IMR-90 (cell line): ENCODE measurements around the gene LEMD3. TPM values are rescaled to one million over a fixed set of nuclear protein-coding genes. Genes with fewer than 3 reads are reported as not detected.

Experiments used
- ATAC-seq: fragments of 200-7000 bp; cut with Tn5 transposase; 2 replicates; pipeline ENCODE4 v1.9.1; 2020; ENCODE audit warnings: low read depth, mild to moderate bottlenecking, moderate library complexity
- BruUV-seq: library from RNA; stranded (reverse); fragments of 400-500 nt; replicated peaks from 2 replicates; lab custom pipeline; 2021; lab: Mats Ljungman, UMichigan
- CTCF ChIA-PET: fragments of 300-600 bp; formaldehyde crosslinking; extraction: SDS; loops from one replicate; lab custom pipeline; 2021; ENCODE audit warnings: antibody characterized with exemption; lab: Yijun Ruan, JAX
- POLR2A ChIA-PET: fragments of 300-600 bp; sonication (Branson Sonifier 250); formaldehyde crosslinking; loops from one replicate; lab custom pipeline; 2022; ENCODE audit warnings: antibody characterized with exemption; ENCODE audit not compliant: unreplicated experiment; lab: Charles Lee
- DNase-seq: peaks from one replicate; pipeline ENCODE4 v3.0.0; 2013
- H2AFZ ChIP-seq: replicated peaks from 2 replicates; pipeline ENCODE3; 2013; ENCODE audit warnings: low read length, mild to moderate bottlenecking; ENCODE audit not compliant: poor library complexity
- H2AK5ac ChIP-seq: 2 replicates; pipeline ENCODE4 v1.6.1; 2013; ENCODE audit warnings: low read depth, low read length, inconsistent platforms
- H2AK9ac ChIP-seq: replicated peaks from 2 replicates; pipeline ENCODE3; 2013; ENCODE audit warnings: mild to moderate bottlenecking, low read depth, low read length, moderate library complexity; ENCODE audit not compliant: poor library complexity
- H2BK120ac ChIP-seq: 2 replicates; pipeline ENCODE4 v1.6.1; 2013; ENCODE audit warnings: low read depth, low read length, inconsistent platforms
- H2BK15ac ChIP-seq: 3 replicates; pipeline ENCODE4 v1.6.1; 2013; ENCODE audit warnings: low read depth, low read length, inconsistent platforms
- H2BK20ac ChIP-seq: 2 replicates; pipeline ENCODE4 v1.6.1; 2013; ENCODE audit warnings: low read depth, mild to moderate bottlenecking, inconsistent platforms, low read length, moderate library complexity
- H2BK5ac ChIP-seq: 2 replicates; pipeline ENCODE4 v1.6.1; 2013; ENCODE audit warnings: mild to moderate bottlenecking, low read depth, low read length, inconsistent platforms; ENCODE audit not compliant: poor library complexity, severe bottlenecking
- H3K14ac ChIP-seq: replicated peaks from 2 replicates; pipeline ENCODE4 v1.6.1; 2013; ENCODE audit warnings: low read depth, low read length, inconsistent platforms
- H3K18ac ChIP-seq: 2 replicates; pipeline ENCODE4 v1.6.1; 2013; ENCODE audit warnings: low read depth, low read length, control low read depth
- H3K23ac ChIP-seq: 2 replicates; pipeline ENCODE4 v1.6.1; 2013; ENCODE audit warnings: low read depth, low read length, inconsistent platforms
- H3K27ac ChIP-seq: 2 replicates; pipeline ENCODE4 v1.5.1; 2013; ENCODE audit warnings: mild to moderate bottlenecking, control low read depth, low read length; ENCODE audit not compliant: insufficient read depth
- H3K27me3 ChIP-seq: 2 replicates; pipeline ENCODE4 v1.6.1; 2013; ENCODE audit warnings: low read length; ENCODE audit not compliant: control insufficient read depth, insufficient read depth
- H3K36me3 ChIP-seq: 2 replicates; pipeline ENCODE4 v1.6.1; 2013; ENCODE audit warnings: low read length, mixed read lengths; ENCODE audit not compliant: control insufficient read depth, insufficient read depth
- H3K4ac ChIP-seq: 2 replicates; pipeline ENCODE4 v1.6.1; 2013; ENCODE audit warnings: low read depth, low read length, inconsistent platforms
- H3K4me1 ChIP-seq: 2 replicates; pipeline ENCODE4 v1.6.1; 2013; ENCODE audit warnings: low read length, mixed read lengths; ENCODE audit not compliant: control insufficient read depth, insufficient read depth
- H3K4me2 ChIP-seq: 2 replicates; pipeline ENCODE4 v1.6.1; 2013; ENCODE audit warnings: low read depth, mild to moderate bottlenecking, control low read depth, low read length, moderate library complexity
- H3K4me3 ChIP-seq: 2 replicates; pipeline ENCODE4 v1.5.1; 2013; ENCODE audit warnings: low read depth, mild to moderate bottlenecking, control low read depth, low read length, moderate library complexity; ENCODE audit not compliant: insufficient read depth
- H3K56ac ChIP-seq: 2 replicates; pipeline ENCODE4 v1.6.1; 2013; ENCODE audit warnings: low read length, inconsistent platforms; ENCODE audit not compliant: insufficient read depth; ENCODE audit errors: extremely low read depth
- H3K79me1 ChIP-seq, 2 experiments: 2 replicates each; pipeline ENCODE4 v1.6.1; 2013; ENCODE audit warnings: low read length in 2 of 2, inconsistent platforms in 1 of 2, low read depth in 1 of 2
- H3K9ac ChIP-seq: 2 replicates; pipeline ENCODE4 v1.6.1; 2013; ENCODE audit warnings: low read depth, low read length, control low read depth
- H3K9me1 ChIP-seq: 2 replicates; pipeline ENCODE4 v1.6.1; 2013; ENCODE audit warnings: low read length, inconsistent platforms; ENCODE audit not compliant: insufficient read depth
- H3K9me3 ChIP-seq: 2 replicates; pipeline ENCODE4 v1.6.1; 2013; ENCODE audit warnings: low read length; ENCODE audit not compliant: control insufficient read depth, insufficient read depth
- H4K20me1 ChIP-seq: 2 replicates; pipeline ENCODE4 v1.6.1; 2013; ENCODE audit warnings: low read length, inconsistent platforms; ENCODE audit not compliant: insufficient read depth
- H4K5ac ChIP-seq: 2 replicates; pipeline ENCODE4 v1.6.1; 2013; ENCODE audit warnings: mild to moderate bottlenecking, low read depth, low read length, control low read depth
- H4K8ac ChIP-seq, 2 experiments: 2 replicates each; pipeline ENCODE4 v1.6.1; 2013; ENCODE audit warnings: low read depth in 2 of 2, low read length in 2 of 2, control low read depth in 1 of 2, inconsistent platforms in 1 of 2
- H4K91ac ChIP-seq: 2 replicates; pipeline ENCODE4 v1.6.1; 2013; ENCODE audit warnings: low read depth, low read length, inconsistent platforms; ENCODE audit not compliant: insufficient read depth
- BHLHE40 ChIP-seq: fragments of 150-350 bp; IDR thresholded peaks from 2 replicates; pipeline ENCODE4 v1.6.1; 2016; ENCODE audit warnings: mild to moderate bottlenecking, low read depth, low read length
- CEBPB ChIP-seq: IDR thresholded peaks from 2 replicates; pipeline ENCODE4 v1.6.1; 2012; ENCODE audit warnings: low read depth, low read length, improper control_type of control experiment
- CHD1 ChIP-seq: IDR thresholded peaks from 2 replicates; pipeline ENCODE4 v1.6.1; 2012; ENCODE audit warnings: low read depth, low read length, improper control_type of control experiment
- FOS ChIP-seq: fragments of 150-350 bp; IDR thresholded peaks from 2 replicates; pipeline ENCODE4 v1.6.1; 2016; ENCODE audit warnings: low read depth, low read length
- MAFK ChIP-seq: IDR thresholded peaks from 2 replicates; pipeline ENCODE4 v1.6.1; 2012; ENCODE audit warnings: low read depth, low read length, improper control_type of control experiment
- MAZ ChIP-seq: IDR thresholded peaks from 2 replicates; pipeline ENCODE4 v1.6.1; 2012; ENCODE audit warnings: low read depth, mild to moderate bottlenecking, low read length, improper control_type of control experiment, moderate library complexity, borderline replicate concordance
- MXI1 ChIP-seq: IDR thresholded peaks from 2 replicates; pipeline ENCODE4 v1.6.1; 2012; ENCODE audit warnings: low read depth, mild to moderate bottlenecking, low read length, moderate library complexity, borderline replicate concordance
- NFE2L2 ChIP-seq: fragments of 150-350 bp; IDR thresholded peaks from 2 replicates; pipeline ENCODE4 v1.6.1; 2016; ENCODE audit warnings: low read depth, mild to moderate bottlenecking, low read length
- POLR2A ChIP-seq: IDR thresholded peaks from 2 replicates; pipeline ENCODE4 v1.6.1; 2012; ENCODE audit warnings: mild to moderate bottlenecking, low read depth, low read length
- RAD21 ChIP-seq: IDR thresholded peaks from 2 replicates; pipeline ENCODE4 v1.6.1; 2012; ENCODE audit warnings: low read length, improper control_type of control experiment
- RCOR1 ChIP-seq: IDR thresholded peaks from 2 replicates; pipeline ENCODE4 v1.6.1; 2012; ENCODE audit warnings: mild to moderate bottlenecking, low read length, improper control_type of control experiment; ENCODE audit not compliant: insufficient replicate concordance
- RFX5 ChIP-seq: IDR thresholded peaks from 2 replicates; pipeline ENCODE4 v1.8.0; 2012; ENCODE audit warnings: low read depth, mild to moderate bottlenecking, low read length, moderate library complexity
- SMC3 ChIP-seq: fragments of 150-350 bp; IDR thresholded peaks from 2 replicates; pipeline ENCODE4 v1.6.1; 2016; ENCODE audit warnings: low read depth, mild to moderate bottlenecking, antibody characterized with exemption, low read length, moderate library complexity
- dilution Hi-C: fragments of 300-500 bp; cut with HindIII; formaldehyde crosslinking; loops from one replicate; pipeline ENCODE4 v1.14.3; 2018; ENCODE audit warnings: low sequenced_read_pairs; ENCODE audit not compliant: unreplicated experiment
- in situ Hi-C: fragments of 300-500 bp; cut with MboI; formaldehyde crosslinking; loops from 3 replicates; pipeline ENCODE4 v1.14.3; 2019; ENCODE audit warnings: low sequenced_read_pairs, inconsistent platforms, mixed read lengths
- intact Hi-C: fragments of 100-400 bp; cut with micrococcal nuclease; formaldehyde crosslinking; loops from 2 replicates; pipeline ENCODE4 v1.10.0; 2022
- polyA plus RNA-seq, 3 experiments: library from polyadenylated mRNA; depleted of rRNA; stranded (reverse); fragments of >200 nt; gene quantifications; 2 replicates each; pipeline ENCODE4 v1.2.3, GENCODE V29; 2012; ENCODE audit warnings: low replicate concordance in 1 of 3
- total RNA-seq: library from RNA; depleted of rRNA; stranded (reverse); fragments of >200 nt; gene quantifications from 2 replicates; pipeline ENCODE4 v1.2.3, GENCODE V29; 2012
- TF ChIP-seq, protein P1 (sequence below): fragments of 150-350 bp; IDR thresholded peaks from 2 replicates; pipeline ENCODE4 v1.6.1; 2016; ENCODE audit warnings: low read depth, mild to moderate bottlenecking, low read length, moderate library complexity, borderline replicate concordance
- TF ChIP-seq, protein P2 (sequence below): conservative IDR thresholded peaks from 2 replicates; pipeline ENCODE4 v1.5.1; 2012; ENCODE audit warnings: mild to moderate bottlenecking, low read depth, low read length, improper control_type of control experiment
- TF ChIP-seq, protein P3 (sequence below): fragments of 150-350 bp; IDR thresholded peaks from 2 replicates; pipeline ENCODE4 v1.6.1; 2017; ENCODE audit warnings: mild to moderate bottlenecking, antibody characterized with exemption, low read length, low read depth

Gene LEMD3
- total and polyA plus RNA-seq, 2 of the 4 experiments (the other 2 are of a cell fraction): 5.5 to 9.9 TPM

DNA sequence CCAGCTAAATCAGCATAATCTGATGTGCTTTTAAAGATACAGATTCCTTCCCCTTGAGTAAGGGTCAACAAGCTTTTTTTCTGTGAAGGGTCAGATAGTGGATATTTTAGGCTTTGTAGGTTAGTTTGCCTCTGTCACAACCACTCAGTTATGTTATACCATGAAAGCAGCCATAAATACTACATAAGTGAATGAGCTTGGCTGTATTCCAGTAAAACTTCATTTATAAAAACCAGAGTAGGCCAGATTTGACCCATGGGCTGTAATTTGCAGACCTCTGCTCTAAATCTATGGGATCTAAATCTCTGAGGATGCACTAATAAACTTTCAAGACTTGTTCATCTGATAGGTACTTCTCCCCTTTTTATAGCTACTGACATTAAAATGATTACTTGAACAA lies 47.7 kb downstream of the LEMD3 start:
- H3K4me3 ChIP-seq: no peak overlapping the region
- no peak overlapping the region for H2AFZ ChIP-seq
- H2BK15ac ChIP-seq: no peak overlapping the region
- no peak overlapping the region for H4K5ac ChIP-seq
- H3K27ac ChIP-seq: no peak overlapping the region
- no peak overlapping the region for H3K4me2 ChIP-seq
- no peaks in the 10 kb centered on the region for H3K27me3 ChIP-seq
- intact Hi-C loops: no loop called here
- no peak overlapping the region for H2AK5ac ChIP-seq
- no peak overlapping the region for H3K9ac ChIP-seq
- no peak overlapping the region for H2BK5ac ChIP-seq
- in situ Hi-C loops: no loop called here
- no peak overlapping the region for H3K4ac ChIP-seq
- H3K9me1 ChIP-seq: no peaks in the 10 kb centered on the region
- H2BK120ac ChIP-seq: no peak overlapping the region
- H3K18ac ChIP-seq: no peak overlapping the region
- dilution Hi-C loops: no loop called here
- TF ChIP-seq POLR2A (no peak), RCOR1 (no peak), MXI1 (no peak), SMC3 (no peak), MAZ (no peak), RAD21 (no peak), FOS (no peak), RFX5 (no peak), CHD1 (no peak), BHLHE40 (no peak), CEBPB (no peak), NFE2L2 (no peak), MAFK (no peak)
- TF ChIP-seq, protein P1, sequence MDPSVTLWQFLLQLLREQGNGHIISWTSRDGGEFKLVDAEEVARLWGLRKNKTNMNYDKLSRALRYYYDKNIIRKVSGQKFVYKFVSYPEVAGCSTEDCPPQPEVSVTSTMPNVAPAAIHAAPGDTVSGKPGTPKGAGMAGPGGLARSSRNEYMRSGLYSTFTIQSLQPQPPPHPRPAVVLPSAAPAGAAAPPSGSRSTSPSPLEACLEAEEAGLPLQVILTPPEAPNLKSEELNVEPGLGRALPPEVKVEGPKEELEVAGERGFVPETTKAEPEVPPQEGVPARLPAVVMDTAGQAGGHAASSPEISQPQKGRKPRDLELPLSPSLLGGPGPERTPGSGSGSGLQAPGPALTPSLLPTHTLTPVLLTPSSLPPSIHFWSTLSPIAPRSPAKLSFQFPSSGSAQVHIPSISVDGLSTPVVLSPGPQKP: no peak
- TF ChIP-seq, protein P2, sequence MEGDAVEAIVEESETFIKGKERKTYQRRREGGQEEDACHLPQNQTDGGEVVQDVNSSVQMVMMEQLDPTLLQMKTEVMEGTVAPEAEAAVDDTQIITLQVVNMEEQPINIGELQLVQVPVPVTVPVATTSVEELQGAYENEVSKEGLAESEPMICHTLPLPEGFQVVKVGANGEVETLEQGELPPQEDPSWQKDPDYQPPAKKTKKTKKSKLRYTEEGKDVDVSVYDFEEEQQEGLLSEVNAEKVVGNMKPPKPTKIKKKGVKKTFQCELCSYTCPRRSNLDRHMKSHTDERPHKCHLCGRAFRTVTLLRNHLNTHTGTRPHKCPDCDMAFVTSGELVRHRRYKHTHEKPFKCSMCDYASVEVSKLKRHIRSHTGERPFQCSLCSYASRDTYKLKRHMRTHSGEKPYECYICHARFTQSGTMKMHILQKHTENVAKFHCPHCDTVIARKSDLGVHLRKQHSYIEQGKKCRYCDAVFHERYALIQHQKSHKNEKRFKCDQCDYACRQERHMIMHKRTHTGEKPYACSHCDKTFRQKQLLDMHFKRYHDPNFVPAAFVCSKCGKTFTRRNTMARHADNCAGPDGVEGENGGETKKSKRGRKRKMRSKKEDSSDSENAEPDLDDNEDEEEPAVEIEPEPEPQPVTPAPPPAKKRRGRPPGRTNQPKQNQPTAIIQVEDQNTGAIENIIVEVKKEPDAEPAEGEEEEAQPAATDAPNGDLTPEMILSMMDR: no peak
- TF ChIP-seq, protein P3, sequence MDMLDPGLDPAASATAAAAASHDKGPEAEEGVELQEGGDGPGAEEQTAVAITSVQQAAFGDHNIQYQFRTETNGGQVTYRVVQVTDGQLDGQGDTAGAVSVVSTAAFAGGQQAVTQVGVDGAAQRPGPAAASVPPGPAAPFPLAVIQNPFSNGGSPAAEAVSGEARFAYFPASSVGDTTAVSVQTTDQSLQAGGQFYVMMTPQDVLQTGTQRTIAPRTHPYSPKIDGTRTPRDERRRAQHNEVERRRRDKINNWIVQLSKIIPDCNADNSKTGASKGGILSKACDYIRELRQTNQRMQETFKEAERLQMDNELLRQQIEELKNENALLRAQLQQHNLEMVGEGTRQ: no peak
- ChIA-PET CTCF (interaction anchor here (1.4 kb wide), 1 partner anchor 15 kb away, joined by 3 read pairs; no protein-coding TSS in a partner anchor), POLR2A (no interaction called here)
- H3K23ac ChIP-seq: no peak overlapping the region
- peaks cover 3 to 11% of the 10 kb centered on the region in 2 experiments for H3K79me1 ChIP-seq
- H3K14ac ChIP-seq: no peak overlapping the region
- H2AK9ac ChIP-seq: no peak overlapping the region
- DNase-seq (no peak), ATAC-seq (no peak; the same call in 1 of the 2 replicates)
- no peak overlapping the region for H2BK20ac ChIP-seq
- H4K8ac ChIP-seq: no peak overlapping the region
- no peak overlapping the region for H3K56ac ChIP-seq
- BruUV-seq: no TSS peak
- no peaks in the 10 kb centered on the region for H3K4me1 ChIP-seq
- peaks cover 6% of the 10 kb centered on the region; the same call in 1 of the 2 replicates for H3K36me3 ChIP-seq
- no peaks in the 10 kb centered on the region for H4K20me1 ChIP-seq
- H4K91ac ChIP-seq: no peak overlapping the region
- peaks cover 4% of the 10 kb centered on the region for H3K9me3 ChIP-seq
